Measurements from ENCODE around the gene SPDEF.

Gene SPDEF

GRCh38 chr6:34556493-34556892 lies 364 bp upstream of the SPDEF start:
- Histone ChIP-seq H3K9ac (ENCODE audit: low read depth in 1 of 2, low read length in 2 of 2) (peak overlapping the region in 1 of 2 donors; percentile 61), H3K4me1 (ENCODE audit: control insufficient read depth in 2 of 2, insufficient read depth in 2 of 2, low read length in 2 of 2) (peaks cover 19 to 20% of the 10 kb centered on the region in 2 donors), H3K36me3 (ENCODE audit: control insufficient read depth in 2 of 2, insufficient read depth in 2 of 2, low read length in 2 of 2) (no peaks in the 10 kb centered on the region), H3K4me3 (ENCODE audit: low read length in 2 of 2) (peak overlapping the region; percentile 65 to 68), H3K27ac (ENCODE audit: low read depth in 2 of 2, low read length in 2 of 2) (no peak overlapping the region), H3K9me3 (ENCODE audit: control insufficient read depth in 2 of 2, low read length in 2 of 2) (no peaks in the 10 kb centered on the region), H3K27me3 (ENCODE audit: control insufficient read depth in 2 of 2, insufficient read depth in 2 of 2, low read length in 2 of 2) (no peaks in the 10 kb centered on the region)

DNA sequence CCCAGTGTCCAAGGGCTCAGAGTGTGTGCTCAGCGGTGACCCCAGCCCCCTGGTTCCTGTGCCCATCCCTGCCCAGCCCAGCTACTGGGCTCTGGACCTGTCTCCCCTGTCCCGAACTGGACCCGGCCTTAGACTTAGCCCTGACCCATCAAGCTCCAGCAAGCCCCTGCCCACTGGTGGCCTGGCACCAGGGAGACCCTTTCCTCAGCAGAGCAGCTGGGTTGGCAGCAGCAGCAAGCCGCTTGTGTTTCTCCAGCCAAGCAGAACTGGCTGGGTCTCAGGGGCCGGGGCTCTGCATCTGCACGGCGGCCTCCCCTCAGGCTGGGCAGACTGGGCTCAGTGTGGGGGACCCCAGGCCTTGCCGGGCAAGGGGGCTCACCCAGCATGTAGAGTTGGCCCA lies 801 bp downstream of the SPDEF start:
- Histone ChIP-seq H3K9me3 (ENCODE audit: control insufficient read depth in 2 of 2, low read length in 2 of 2) (no peaks in the 10 kb centered on the region), H3K9ac (ENCODE audit: low read depth in 1 of 2, low read length in 2 of 2) (peak overlapping the region; percentile 61 to 75), H3K4me3 (ENCODE audit: low read length in 2 of 2) (peak overlapping the region; percentile 65 to 68), H3K27ac (ENCODE audit: low read depth in 2 of 2, low read length in 2 of 2) (peak overlapping the region; percentile 55 to 68), H3K4me1 (ENCODE audit: control insufficient read depth in 2 of 2, insufficient read depth in 2 of 2, low read length in 2 of 2) (peaks cover 24 to 26% of the 10 kb centered on the region in 2 donors), H3K27me3 (ENCODE audit: control insufficient read depth in 2 of 2, insufficient read depth in 2 of 2, low read length in 2 of 2) (no peaks in the 10 kb centered on the region), H3K36me3 (ENCODE audit: control insufficient read depth in 2 of 2, insufficient read depth in 2 of 2, low read length in 2 of 2) (no peaks in the 10 kb centered on the region)

DNA sequence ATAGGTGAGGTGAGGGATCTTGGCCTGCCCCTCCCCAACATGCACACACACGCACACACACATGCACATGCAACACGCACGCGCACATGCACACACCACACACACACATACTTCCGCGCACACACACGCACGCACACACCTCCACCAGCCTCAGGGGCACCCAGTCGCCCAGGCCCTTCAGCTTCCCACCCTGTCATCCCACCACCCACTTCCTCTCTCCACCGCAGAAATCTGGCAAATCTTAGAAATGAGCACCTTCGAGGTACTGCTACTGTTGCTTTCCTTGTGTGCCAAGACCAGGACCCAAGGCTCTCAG lies 1.2 kb downstream of the SPDEF start:
- Histone ChIP-seq H3K36me3 (ENCODE audit: control insufficient read depth in 2 of 2, insufficient read depth in 2 of 2, low read length in 2 of 2) (no peaks in the 10 kb centered on the region), H3K27ac (ENCODE audit: low read depth in 2 of 2, low read length in 2 of 2) (peak overlapping the region; percentile 55 to 68), H3K4me3 (ENCODE audit: low read length in 2 of 2) (peak overlapping the region; percentile 65 to 68), H3K4me1 (ENCODE audit: control insufficient read depth in 2 of 2, insufficient read depth in 2 of 2, low read length in 2 of 2) (peaks cover 24 to 26% of the 10 kb centered on the region in 2 donors), H3K9ac (ENCODE audit: low read depth in 1 of 2, low read length in 2 of 2) (peak overlapping the region; percentile 61 to 75), H3K9me3 (ENCODE audit: control insufficient read depth in 2 of 2, low read length in 2 of 2) (no peaks in the 10 kb centered on the region), H3K27me3 (ENCODE audit: control insufficient read depth in 2 of 2, insufficient read depth in 2 of 2, low read length in 2 of 2) (no peaks in the 10 kb centered on the region)

GRCh38 chr6:34554291-34555006 lies 1.7 kb downstream of the SPDEF start:
- Histone ChIP-seq H3K4me3 (ENCODE audit: low read length in 2 of 2) (peak overlapping the region; percentile 65 to 68), H3K36me3 (ENCODE audit: control insufficient read depth in 2 of 2, insufficient read depth in 2 of 2, low read length in 2 of 2) (no peaks in the 10 kb centered on the region), H3K4me1 (ENCODE audit: control insufficient read depth in 2 of 2, insufficient read depth in 2 of 2, low read length in 2 of 2) (peaks cover 24 to 26% of the 10 kb centered on the region in 2 donors), H3K27ac (ENCODE audit: low read depth in 2 of 2, low read length in 2 of 2) (peak overlapping the region; percentile 17 to 18), H3K27me3 (ENCODE audit: control insufficient read depth in 2 of 2, insufficient read depth in 2 of 2, low read length in 2 of 2) (no peaks in the 10 kb centered on the region), H3K9ac (ENCODE audit: low read depth in 1 of 2, low read length in 2 of 2) (peak overlapping the region in 1 of 2 donors; percentile 75), H3K9me3 (ENCODE audit: control insufficient read depth in 2 of 2, low read length in 2 of 2) (no peaks in the 10 kb centered on the region)

DNA sequence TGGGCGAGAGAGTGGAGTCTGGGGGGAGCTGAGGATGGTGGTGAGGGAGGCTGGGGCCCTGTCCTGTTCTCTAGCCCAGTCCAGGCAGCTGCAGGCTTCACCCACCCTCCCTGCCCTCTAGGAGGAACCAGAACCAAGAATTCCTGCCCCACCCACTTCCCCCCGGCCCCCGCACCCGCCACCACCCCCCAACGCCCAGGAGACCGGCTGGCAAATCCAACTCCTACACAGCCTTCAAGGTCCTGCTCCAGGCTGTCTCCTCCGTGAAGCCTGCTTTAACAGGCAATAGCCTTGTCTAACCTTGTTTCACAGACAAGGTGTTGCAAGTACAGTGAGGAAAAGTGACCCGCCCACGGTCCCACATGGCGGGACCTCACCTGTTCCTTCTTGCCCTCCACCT lies 2.4 kb downstream of the SPDEF start:
- H3K36me3 ChIP-seq (ENCODE audit: control insufficient read depth in 2 of 2, insufficient read depth in 2 of 2, low read length in 2 of 2), result no peaks in the 10 kb centered on the region
- no peaks in the 10 kb centered on the region for H3K27me3 ChIP-seq (ENCODE audit: control insufficient read depth in 2 of 2, insufficient read depth in 2 of 2, low read length in 2 of 2)
- H3K4me1 ChIP-seq (ENCODE audit: control insufficient read depth in 2 of 2, insufficient read depth in 2 of 2, low read length in 2 of 2), result peaks cover 24 to 28% of the 10 kb centered on the region in 2 donors
- no peak overlapping the region for H3K27ac ChIP-seq (ENCODE audit: low read depth in 2 of 2, low read length in 2 of 2)
- no peak overlapping the region for H3K9ac ChIP-seq (ENCODE audit: low read depth in 1 of 2, low read length in 2 of 2)
- peak overlapping the region; percentile 65 to 68 for H3K4me3 ChIP-seq (ENCODE audit: low read length in 2 of 2)
- H3K9me3 ChIP-seq (ENCODE audit: control insufficient read depth in 2 of 2, low read length in 2 of 2), result no peaks in the 10 kb centered on the region

DNA sequence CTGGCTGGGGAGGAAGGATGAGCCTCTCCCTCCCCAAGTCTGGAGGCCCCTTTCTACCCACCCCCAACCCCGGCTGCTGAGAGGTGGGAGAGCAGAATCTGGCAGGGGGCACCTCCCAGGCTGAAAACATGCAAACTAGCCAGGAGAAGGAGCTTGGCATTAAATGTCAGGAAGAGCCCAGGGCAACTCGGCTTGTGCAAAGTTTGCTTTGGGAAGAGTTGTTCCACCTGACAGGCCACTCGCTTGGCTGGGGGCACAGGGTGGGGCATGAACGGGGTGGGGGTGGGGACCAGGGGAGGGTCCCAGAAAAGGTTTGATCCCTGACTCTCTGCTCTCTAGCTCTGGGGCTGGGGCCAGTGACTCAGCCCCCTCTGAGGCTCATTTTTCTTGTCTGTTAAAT lies 3.0 kb downstream of the SPDEF start:
- Histone ChIP-seq H3K9me3 (ENCODE audit: control insufficient read depth in 2 of 2, low read length in 2 of 2) (no peaks in the 10 kb centered on the region), H3K4me3 (ENCODE audit: low read length in 2 of 2) (no peak overlapping the region), H3K27ac (ENCODE audit: low read depth in 2 of 2, low read length in 2 of 2) (no peak overlapping the region), H3K9ac (ENCODE audit: low read depth in 1 of 2, low read length in 2 of 2) (no peak overlapping the region), H3K4me1 (ENCODE audit: control insufficient read depth in 2 of 2, insufficient read depth in 2 of 2, low read length in 2 of 2) (peaks cover 26 to 34% of the 10 kb centered on the region in 2 donors), H3K27me3 (ENCODE audit: control insufficient read depth in 2 of 2, insufficient read depth in 2 of 2, low read length in 2 of 2) (no peaks in the 10 kb centered on the region), H3K36me3 (ENCODE audit: control insufficient read depth in 2 of 2, insufficient read depth in 2 of 2, low read length in 2 of 2) (no peaks in the 10 kb centered on the region)

DNA sequence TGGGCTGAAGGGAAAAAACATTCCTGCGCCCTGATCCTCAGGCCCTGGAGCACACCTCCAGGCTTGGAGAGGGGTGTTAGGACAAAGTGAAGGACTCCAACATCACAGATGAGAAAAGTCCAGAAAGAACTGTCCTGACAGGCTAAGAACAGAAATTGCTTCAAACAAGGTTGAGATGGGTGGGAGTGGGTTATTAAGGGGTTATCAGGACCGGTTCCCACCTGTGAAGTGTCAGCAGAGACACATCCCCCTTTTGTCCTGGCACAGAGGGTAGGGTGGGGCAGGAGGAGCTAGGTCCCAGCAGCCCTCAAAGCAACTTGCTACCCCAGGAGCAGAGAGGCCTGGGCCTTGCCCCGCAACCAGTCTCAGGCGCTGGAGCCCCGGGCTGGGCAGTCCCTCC lies 3.5 kb downstream of the SPDEF start:
- H3K4me3 ChIP-seq (ENCODE audit: low read length in 2 of 2), result no peak overlapping the region
- H3K27ac ChIP-seq (ENCODE audit: low read depth in 2 of 2, low read length in 2 of 2), result no peak overlapping the region
- H3K4me1 ChIP-seq (ENCODE audit: control insufficient read depth in 2 of 2, insufficient read depth in 2 of 2, low read length in 2 of 2), result peaks cover 31 to 39% of the 10 kb centered on the region in 2 donors
- no peaks in the 10 kb centered on the region for H3K27me3 ChIP-seq (ENCODE audit: control insufficient read depth in 2 of 2, insufficient read depth in 2 of 2, low read length in 2 of 2)
- no peaks in the 10 kb centered on the region for H3K36me3 ChIP-seq (ENCODE audit: control insufficient read depth in 2 of 2, insufficient read depth in 2 of 2, low read length in 2 of 2)
- no peaks in the 10 kb centered on the region for H3K9me3 ChIP-seq (ENCODE audit: control insufficient read depth in 2 of 2, low read length in 2 of 2)
- no peak overlapping the region for H3K9ac ChIP-seq (ENCODE audit: low read depth in 1 of 2, low read length in 2 of 2)

GRCh38 chr6:34551720-34552119 lies 4.4 kb downstream of the SPDEF start:
- no peak overlapping the region for H3K27ac ChIP-seq (ENCODE audit: low read depth in 2 of 2, low read length in 2 of 2)
- no peaks in the 10 kb centered on the region for H3K9me3 ChIP-seq (ENCODE audit: control insufficient read depth in 2 of 2, low read length in 2 of 2)
- no peaks in the 10 kb centered on the region for H3K27me3 ChIP-seq (ENCODE audit: control insufficient read depth in 2 of 2, insufficient read depth in 2 of 2, low read length in 2 of 2)
- H3K4me3 ChIP-seq (ENCODE audit: low read length in 2 of 2), result no peak overlapping the region
- H3K36me3 ChIP-seq (ENCODE audit: control insufficient read depth in 2 of 2, insufficient read depth in 2 of 2, low read length in 2 of 2), result no peaks in the 10 kb centered on the region
- H3K9ac ChIP-seq (ENCODE audit: low read depth in 1 of 2, low read length in 2 of 2), result no peak overlapping the region
- H3K4me1 ChIP-seq (ENCODE audit: control insufficient read depth in 2 of 2, insufficient read depth in 2 of 2, low read length in 2 of 2), result peaks cover 34 to 44% of the 10 kb centered on the region in 2 donors

- Histone ChIP-seq H3K9me3 (ENCODE audit: control insufficient read depth in 2 of 2, low read length in 2 of 2) (no peaks in the 10 kb centered on the region), H3K9ac (ENCODE audit: low read depth in 1 of 2, low read length in 2 of 2) (no peak overlapping the region), H3K4me3 (ENCODE audit: low read length in 2 of 2) (no peak overlapping the region), H3K27ac (ENCODE audit: low read depth in 2 of 2, low read length in 2 of 2) (peak overlapping the region; percentile 13 to 23), H3K27me3 (ENCODE audit: control insufficient read depth in 2 of 2, insufficient read depth in 2 of 2, low read length in 2 of 2) (no peaks in the 10 kb centered on the region), H3K4me1 (ENCODE audit: control insufficient read depth in 2 of 2, insufficient read depth in 2 of 2, low read length in 2 of 2) (peaks cover 38 to 47% of the 10 kb centered on the region in 2 donors), H3K36me3 (ENCODE audit: control insufficient read depth in 2 of 2, insufficient read depth in 2 of 2, low read length in 2 of 2) (no peaks in the 10 kb centered on the region)
Measured at GRCh38 chr6:34549804-34550202, 6.3 kb downstream of the SPDEF start.

DNA sequence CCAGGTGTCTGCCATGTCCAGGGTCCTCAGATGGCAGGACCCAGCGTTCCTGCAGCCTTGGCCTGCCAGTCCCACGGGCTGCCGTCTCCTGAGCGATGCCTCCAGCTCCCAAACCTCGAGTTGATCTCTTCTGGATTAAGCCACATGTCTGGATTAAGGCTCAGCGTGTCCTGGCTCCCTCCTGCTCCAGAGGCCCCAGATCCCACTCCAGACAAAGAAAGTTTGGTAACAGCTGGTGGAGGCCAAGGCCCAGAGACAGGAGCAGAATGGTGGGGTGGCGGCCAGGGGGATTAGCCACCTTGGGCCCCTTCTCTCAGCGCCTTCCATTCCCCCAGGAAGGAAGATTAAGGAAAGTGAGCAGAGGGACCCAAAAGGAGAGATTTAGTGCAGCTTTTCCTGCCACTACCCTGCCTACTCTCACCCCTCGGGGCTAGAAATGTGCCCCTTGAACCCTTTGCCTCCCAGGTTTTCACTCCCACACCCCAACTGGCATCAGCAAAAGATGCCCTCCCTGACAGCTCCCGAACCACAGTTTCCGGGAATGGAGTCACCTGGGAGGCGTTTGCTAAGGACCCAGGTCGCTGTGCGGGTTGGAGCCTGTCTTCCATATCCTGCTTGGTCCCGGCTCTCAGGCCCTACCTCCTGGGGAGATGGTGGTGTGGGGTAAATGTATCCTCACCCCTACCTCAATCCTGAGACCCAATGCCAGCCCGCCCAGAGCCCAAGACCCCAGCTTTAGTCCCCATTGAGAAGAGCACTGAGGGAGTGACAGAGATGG lies 6.9 kb downstream of the SPDEF start:
- Histone ChIP-seq H3K27ac (ENCODE audit: low read depth in 2 of 2, low read length in 2 of 2) (peak overlapping the region in 1 of 2 donors; percentile 23), H3K4me3 (ENCODE audit: low read length in 2 of 2) (no peak overlapping the region), H3K9ac (ENCODE audit: low read depth in 1 of 2, low read length in 2 of 2) (no peak overlapping the region), H3K27me3 (ENCODE audit: control insufficient read depth in 2 of 2, insufficient read depth in 2 of 2, low read length in 2 of 2) (no peaks in the 10 kb centered on the region), H3K9me3 (ENCODE audit: control insufficient read depth in 2 of 2, low read length in 2 of 2) (no peaks in the 10 kb centered on the region), H3K4me1 (ENCODE audit: control insufficient read depth in 2 of 2, insufficient read depth in 2 of 2, low read length in 2 of 2) (peaks cover 38 to 47% of the 10 kb centered on the region in 2 donors), H3K36me3 (ENCODE audit: control insufficient read depth in 2 of 2, insufficient read depth in 2 of 2, low read length in 2 of 2) (no peaks in the 10 kb centered on the region)

All from mucosa of rectum (tissue), 2 donors.